A549 (cell line): ENCODE results near the gene PNPLA8.

Experiments used
- BCL3 ChIP-seq: fragments of >200 bp; sonication (Bioruptor Twin); formaldehyde crosslinking; IDR thresholded peaks from 3 replicates; pipeline ENCODE4 v1.6.1; 2016
- BHLHE40 ChIP-seq: IDR thresholded peaks from 2 replicates; pipeline ENCODE4 v1.6.1; 2012; ENCODE audit warnings: low read depth, low read length, inconsistent platforms
- CEBPB ChIP-seq, 2 experiments: fragments of >200 bp in 1 of 2; sonication (Bioruptor Twin) in 1 of 2; formaldehyde crosslinking in 1 of 2; IDR thresholded peaks; 2 replicates each; pipeline ENCODE4 v1.6.1; 2012 to 2016
- CTCF ChIP-seq: fragments of >200 bp; sonication (Bioruptor Twin); formaldehyde crosslinking; IDR thresholded peaks from 3 replicates; pipeline ENCODE4 v1.5.1; 2016
- GATA3 ChIP-seq: IDR thresholded peaks from 2 replicates; pipeline ENCODE4 v1.6.1; 2012; ENCODE audit warnings: borderline replicate concordance
- PHF8 ChIP-seq: fragments of 200-600 bp; sonication (generic); IDR thresholded peaks from 2 replicates; pipeline ENCODE4 v1.6.1; 2016; ENCODE audit warnings: low read depth, mild to moderate bottlenecking, antibody characterized with exemption, moderate library complexity, borderline replicate concordance
- POLR2A ChIP-seq: IDR thresholded peaks from 2 replicates; pipeline ENCODE4 v1.6.1; 2012; ENCODE audit warnings: mild to moderate bottlenecking, low read length
- RARB ChIP-seq: fragments of 250-450 bp; sonication (Bioruptor Pico); IDR thresholded peaks from 2 replicates; pipeline ENCODE4 v1.8.0; 2021; ENCODE audit warnings: mild to moderate bottlenecking, moderate library complexity
- TP53 ChIP-seq: fragments of 250-450 bp; sonication (Bioruptor Pico); IDR thresholded peaks from 2 replicates; pipeline ENCODE4 v1.5.0; 2021; ENCODE audit warnings: mild to moderate bottlenecking, moderate library complexity
- USF2 ChIP-seq: fragments of 450-650 bp; IDR thresholded peaks from 2 replicates; pipeline ENCODE4 v1.6.1; 2014; ENCODE audit warnings: antibody characterized with exemption

GRCh38 chr7:108569381-108570145, 43.6 kb upstream of the PNPLA8 start, which contains the start of the genes DNAJB9 and THAP5:
- TF ChIP-seq CTCF: no peak
- peak; percentile 78 for TF ChIP-seq POLR2A
- TF ChIP-seq RARB: no peak
- TF ChIP-seq CEBPB (IDR thresholded peaks at IDR 0.05): no peak
- peak; percentile 2; the same call in 1 of the 2 replicates for TF ChIP-seq GATA3
- peak; percentile 99 for TF ChIP-seq USF2
- peak; percentile 86 for TF ChIP-seq BCL3
- no peak for TF ChIP-seq TP53 (CRISPR knock-in tag)
- peak; percentile 98 for TF ChIP-seq PHF8
- peak; percentile 67 for TF ChIP-seq BHLHE40
